HepG2 (cell line): ENCODE measurements around the gene RPLP1. TPM values are rescaled to one million over a fixed set of nuclear protein-coding genes. Genes with fewer than 3 reads are reported as not detected.

ENCODE experiments used
- ATAC-seq: fragments of 200-7000 bp; cut with Tn5 transposase; 3 replicates; pipeline ENCODE4 v1.9.1; 2020; ENCODE audit warnings: mild to moderate bottlenecking, moderate library complexity
- BruUV-seq: library from RNA; stranded (reverse); fragments of 400-500 nt; replicated peaks from 2 replicates; lab custom pipeline; 2021; lab: Mats Ljungman, UMichigan
- CTCF ChIA-PET: fragments of 300-600 bp; formaldehyde crosslinking; extraction: SDS; loops from one replicate; lab custom pipeline; 2021; ENCODE audit warnings: low total read pairs, inconsistent platforms, low intra/inter-chr PET ratio; lab: Yijun Ruan, JAX
- POLR2A ChIA-PET: fragments of 350-600 bp; sonication (Branson Sonifier 250); formaldehyde crosslinking; loops from one replicate; lab custom pipeline; 2020; ENCODE audit warnings: antibody characterized with exemption, inconsistent platforms; lab: Yijun Ruan, JAX
- DNase-seq: peaks from one replicate; pipeline ENCODE4 v3.0.0-alpha.2; 2015; ENCODE audit warnings: low spot score
- FAIRE-seq: peaks from 3 replicates; lab custom pipeline; 2011; peaks lifted over from hg19 to GRCh38; lab: Jason Lieb, UNC
- H2AFZ ChIP-seq: one replicate; pipeline ENCODE4 v1.6.1; 2011; ENCODE audit warnings: low read length, inconsistent platforms
- H3K27ac ChIP-seq: fragments of 300-600 bp; 3 replicates; pipeline ENCODE4 v1.8.0; 2011; ENCODE audit warnings: mixed run types, mild to moderate bottlenecking, mixed read lengths, low read length, inconsistent platforms; ENCODE audit not compliant: insufficient read depth; ENCODE audit errors: extremely low read length
- H3K27me3 ChIP-seq, 2 experiments: fragments of 200-600 bp in 1 of 2; 2 replicates in 1 of 2; 3 replicates in 1 of 2; pipeline versions ENCODE4 v1.6.0 to v1.8.0; 2011; ENCODE audit warnings: low read length in 2 of 2, mild to moderate bottlenecking in 2 of 2, moderate library complexity in 2 of 2, inconsistent platforms in 1 of 2; ENCODE audit not compliant: insufficient read depth in 2 of 2, control insufficient read depth in 1 of 2
- H3K36me3 ChIP-seq, 2 experiments: fragments of 200-600 bp in 1 of 2; replicated peaks in 1 of 2; 2 replicates in 1 of 2; 3 replicates in 1 of 2; pipeline versions ENCODE4 v1.5.1 to v1.8.0; 2011; ENCODE audit warnings: low read length in 2 of 2, inconsistent platforms in 1 of 2; ENCODE audit not compliant: insufficient read depth in 2 of 2, control insufficient read depth in 1 of 2
- H3K4me1 ChIP-seq: 2 replicates; pipeline ENCODE4 v1.5.1; 2012; ENCODE audit warnings: low read length, inconsistent platforms; ENCODE audit not compliant: insufficient read depth
- H3K4me2 ChIP-seq: 2 replicates; pipeline ENCODE4 v1.6.0; 2011; ENCODE audit warnings: low read depth, low read length, inconsistent platforms
- H3K4me3 ChIP-seq, 3 experiments: fragments of 200-600 bp in 1 of 3; sonication (generic), shearing (Covaris generic) in 1 of 3; replicated peaks in 1 of 3; 2 replicates each; pipeline ENCODE4 v1.5.1; 2011 to 2016; ENCODE audit warnings: low read length in 3 of 3, inconsistent platforms in 2 of 3, low read depth in 2 of 3, mild to moderate bottlenecking in 2 of 3, control low read depth in 1 of 3, mixed read lengths in 1 of 3; ENCODE audit not compliant: insufficient read depth in 1 of 3
- H3K79me2 ChIP-seq: one replicate; pipeline ENCODE4 v1.6.1; 2011; ENCODE audit warnings: low read length, inconsistent platforms; ENCODE audit not compliant: insufficient read depth
- H3K9ac ChIP-seq: 2 replicates; pipeline ENCODE4 v1.6.0; 2011; ENCODE audit warnings: mild to moderate bottlenecking, low read depth, low read length, inconsistent platforms; ENCODE audit not compliant: insufficient read depth
- H3K9me3 ChIP-seq: 2 replicates; pipeline ENCODE4 v1.5.1; 2012; ENCODE audit warnings: mild to moderate bottlenecking, low read length
- H4K20me1 ChIP-seq: 2 replicates; pipeline ENCODE4 v1.6.0; 2011; ENCODE audit warnings: inconsistent platforms, mild to moderate bottlenecking, low read length, moderate library complexity; ENCODE audit not compliant: insufficient read depth
- AGO1 ChIP-seq: fragments of 200-400 bp; formaldehyde crosslinking; IDR thresholded peaks from 2 replicates; pipeline ENCODE4 v1.6.1; 2017; ENCODE audit warnings: mild to moderate bottlenecking, low read depth, low read length, moderate library complexity; ENCODE audit not compliant: poor library complexity, severe bottlenecking
- CHD2 ChIP-seq: IDR thresholded peaks from 2 replicates; pipeline ENCODE4 v1.6.1; 2011; ENCODE audit warnings: low read depth, low read length, improper control_type of control experiment
- HIC2 ChIP-seq: sonication (generic); formaldehyde crosslinking; IDR thresholded peaks from 2 replicates; pipeline ENCODE4 v1.9.0; 2022; ENCODE audit warnings: low read depth, missing genetic modification reagents
- HNRNPL ChIP-seq: fragments of 200-400 bp; formaldehyde crosslinking; IDR thresholded peaks from 2 replicates; pipeline ENCODE4 v1.6.1; 2017; ENCODE audit warnings: mild to moderate bottlenecking, low read depth, low read length
- MAFF ChIP-seq: IDR thresholded peaks from 2 replicates; pipeline ENCODE4 v1.6.1; 2011; ENCODE audit warnings: low read depth, low read length, improper control_type of control experiment
- MAFK ChIP-seq, 2 experiments: IDR thresholded peaks in 1 of 2; conservative IDR thresholded peaks in 1 of 2; 2 replicates each; pipeline ENCODE4 v1.6.1; 2011; ENCODE audit warnings: improper control_type of control experiment in 2 of 2, low read length in 2 of 2
- NFE2L1 ChIP-seq: sonication (generic); formaldehyde crosslinking; IDR thresholded peaks from 2 replicates; pipeline ENCODE4 v1.4.0; 2020; ENCODE audit warnings: missing genetic modification reagents, mild to moderate bottlenecking, borderline replicate concordance
- NKX3-1 ChIP-seq: sonication (generic); formaldehyde crosslinking; IDR thresholded peaks from 2 replicates; pipeline ENCODE4 v1.5.0; 2020; ENCODE audit warnings: missing genetic modification reagents
- SIN3B ChIP-seq: fragments of 150-350 bp; IDR thresholded peaks from 2 replicates; pipeline ENCODE4 v1.6.1; 2014; ENCODE audit warnings: low read length
- ZBTB25 ChIP-seq: IDR thresholded peaks from 2 replicates; pipeline ENCODE4 v1.6.1; 2018; ENCODE audit warnings: missing genetic modification reagents
- ZSCAN9 ChIP-seq: IDR thresholded peaks from 2 replicates; pipeline ENCODE4 v1.6.1; 2016; ENCODE audit warnings: borderline replicate concordance
- WGBS: methylation state at CpG from one replicate; pipeline ENCODE4 v1.1.6; 2017; ENCODE audit warnings: low lambda C conversion rate; 5-methylcytosine and 5-hydroxymethylcytosine counted together
- in situ Hi-C: cut with HindIII; loops from 2 replicates; pipeline ENCODE4 v1.10.0; 2017; ENCODE audit warnings: low pct_unique_long_range_greater_than_20kb; ENCODE audit not compliant: extremely low pct_ligation_motif_present
- intact Hi-C: fragments of 100-400 bp; cut with micrococcal nuclease; formaldehyde crosslinking; loops from one replicate; pipeline ENCODE4 v1.10.0; 2022; ENCODE audit not compliant: unreplicated experiment
- polyA plus RNA-seq, 8 experiments: library from polyadenylated mRNA; depleted of rRNA in 3 of 8; stranded (reverse) in 7 of 8; unstranded in 1 of 8; fragments of >200 nt; fragmentation: Illumina TruSeq in 4 of 8; extraction: Trizol in 4 of 8; gene quantifications; 2 replicates each; pipeline versions ENCODE4 v1.2.1 to v1.2.3, GENCODE V29; 2011 to 2016; ENCODE audit warnings: low read depth in 4 of 8, missing spikeins in 1 of 8, mixed read lengths in 1 of 8; ENCODE audit not compliant: insufficient read depth in 1 of 8
- total RNA-seq, 5 experiments: library from RNA; depleted of rRNA; stranded (reverse); fragments of >200 nt; fragmentation: Illumina TruSeq; extraction: Trizol; gene quantifications; 2 replicates each; pipeline ENCODE4 v1.2.3, GENCODE V29; 2016; ENCODE audit warnings: low read depth in 1 of 5
- TF ChIP-seq, protein P1 (sequence below): sonication (generic); formaldehyde crosslinking; IDR thresholded peaks from 2 replicates; pipeline ENCODE4 v1.9.0; 2021; ENCODE audit warnings: missing genetic modification reagents, borderline replicate concordance

Gene RPLP1
- total and polyA plus RNA-seq, 2 of the 13 experiments (the other 11 are each of a cell fraction or from before 2014, with no cell fraction given): 817 to 929 TPM

DNA sequence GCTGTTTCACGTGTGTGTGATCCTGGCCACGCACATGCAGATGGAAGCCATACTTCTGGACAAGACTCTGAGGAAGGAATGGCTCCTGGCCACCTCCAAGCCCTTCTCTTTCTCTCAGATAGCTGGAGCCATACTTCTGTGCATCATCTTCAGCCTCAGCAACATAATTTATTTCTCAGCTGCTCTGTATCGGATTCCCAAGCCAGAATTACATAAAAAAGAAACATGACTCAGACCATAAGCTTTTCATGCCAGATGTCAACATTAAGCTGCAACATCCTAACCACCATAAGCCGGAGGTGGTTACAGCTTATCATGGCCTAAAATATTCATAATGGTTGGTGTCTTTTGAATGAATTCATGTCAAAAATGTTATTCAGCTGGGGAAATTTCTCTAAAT lies 49.0 kb upstream of the RPLP1 start:
- no peak overlapping the region for H3K4me3 ChIP-seq
- H3K9me3 ChIP-seq: no peaks in the 10 kb centered on the region
- no peaks in the 10 kb centered on the region for H4K20me1 ChIP-seq
- ATAC-seq: no peak
- no peak for DNase-seq
- WGBS: 86% methylated on average over 4 of the region's 4 CpGs
- no peak overlapping the region for H2AFZ ChIP-seq
- H3K4me2 ChIP-seq: no peak overlapping the region
- in situ Hi-C loops: no loop called here
- no peaks in the 10 kb centered on the region for H3K4me1 ChIP-seq
- H3K27ac ChIP-seq: no peak overlapping the region
- FAIRE-seq: no peak
- no peak overlapping the region for H3K9ac ChIP-seq
- no peaks in the 10 kb centered on the region for H3K79me2 ChIP-seq
- POLR2A ChIA-PET: no interaction called here
- H3K36me3 ChIP-seq: no peaks in the 10 kb centered on the region
- TF ChIP-seq NKX3-1 (no peak), AGO1 (no peak), HIC2 (no peak), ZBTB25 (CRISPR knock-in tag) (no peak)
- no TSS peak for BruUV-seq
- no peaks in the 10 kb centered on the region; a peak in 1 of 5 replicates for H3K27me3 ChIP-seq
- intact Hi-C loops: no loop called here
- CTCF ChIA-PET: no interaction called here

- no peak overlapping the region for H3K9ac ChIP-seq
- in situ Hi-C loops (no loop called here), intact Hi-C loops (no loop called here)
- H3K9me3 ChIP-seq: no peaks in the 10 kb centered on the region
- no peaks in the 10 kb centered on the region for H4K20me1 ChIP-seq
- no peak overlapping the region for H3K4me3 ChIP-seq
- no peak for ATAC-seq
- BruUV-seq: no TSS peak
- H3K4me1 ChIP-seq: no peaks in the 10 kb centered on the region
- 53% methylated on average over 3 of the region's 3 CpGs for WGBS
- no peaks in the 10 kb centered on the region for H3K36me3 ChIP-seq
- DNase-seq: no peak
- CTCF ChIA-PET: no interaction called here
- no peak overlapping the region for H2AFZ ChIP-seq
- no peaks in the 10 kb centered on the region for H3K27me3 ChIP-seq
- no peaks in the 10 kb centered on the region for H3K79me2 ChIP-seq
- FAIRE-seq: no peak
- no peak overlapping the region for H3K4me2 ChIP-seq
- no peak overlapping the region for H3K27ac ChIP-seq
- POLR2A ChIA-PET: no interaction called here
- TF ChIP-seq MAFF (peak; percentile 51; the same call in 1 of the 2 replicates), ZSCAN9 (CRISPR knock-in tag) (no peak), MAFK (conservative IDR thresholded peaks at IDR 0.05 in 1 of 2, IDR thresholded peaks at IDR 0.05 in 1 of 2; ENCODE audit: low read length in 2 of 2) (peak; percentile 32 to 76; a peak in 2 of 4 replicates), CHD2 (no peak), HNRNPL (no peak), SIN3B (no peak), NFE2L1 (no peak)
- TF ChIP-seq, protein P1, sequence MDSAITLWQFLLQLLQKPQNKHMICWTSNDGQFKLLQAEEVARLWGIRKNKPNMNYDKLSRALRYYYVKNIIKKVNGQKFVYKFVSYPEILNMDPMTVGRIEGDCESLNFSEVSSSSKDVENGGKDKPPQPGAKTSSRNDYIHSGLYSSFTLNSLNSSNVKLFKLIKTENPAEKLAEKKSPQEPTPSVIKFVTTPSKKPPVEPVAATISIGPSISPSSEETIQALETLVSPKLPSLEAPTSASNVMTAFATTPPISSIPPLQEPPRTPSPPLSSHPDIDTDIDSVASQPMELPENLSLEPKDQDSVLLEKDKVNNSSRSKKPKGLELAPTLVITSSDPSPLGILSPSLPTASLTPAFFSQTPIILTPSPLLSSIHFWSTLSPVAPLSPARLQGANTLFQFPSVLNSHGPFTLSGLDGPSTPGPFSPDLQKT (CRISPR knock-in tag): no peak
Observed at GRCh38 chr15:69405110-69405509, 47.5 kb upstream of the RPLP1 start.
